Measurements from ENCODE around the gene CORT.

The CORT gene

DNA sequence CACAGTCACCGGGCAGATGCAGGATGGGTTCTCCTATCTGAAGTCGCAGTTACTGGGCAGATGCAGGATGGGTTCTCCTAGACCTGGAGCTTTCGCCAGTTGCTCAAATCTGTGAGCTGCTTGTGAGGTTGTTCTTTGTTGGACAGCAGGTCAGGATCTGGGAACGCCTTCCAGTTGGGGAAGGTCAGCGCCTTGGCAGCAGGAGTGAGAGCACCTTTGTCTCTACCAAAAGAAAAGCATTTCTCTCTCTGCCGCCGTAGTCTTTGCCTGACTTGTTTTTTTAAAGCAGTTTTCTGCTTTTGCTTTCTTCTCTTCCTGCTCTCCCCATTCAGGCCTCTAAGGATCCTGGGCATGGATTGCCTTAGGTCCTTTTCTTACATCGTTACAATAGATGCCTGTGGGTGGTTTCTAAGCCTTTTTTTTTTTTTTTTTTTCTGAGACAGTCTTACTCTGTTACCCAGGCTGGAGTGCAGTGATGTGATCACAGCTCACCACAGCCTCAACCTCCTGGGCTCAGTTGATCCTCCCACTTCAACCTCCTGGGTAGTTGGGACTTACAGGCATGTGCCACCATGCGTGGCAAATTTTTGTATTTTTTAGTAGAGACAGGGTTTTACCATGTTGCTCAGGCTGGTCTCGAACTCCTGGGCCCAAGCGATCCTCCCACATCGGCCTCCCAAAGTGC, 40.6 kb downstream of the CORT start:
- in situ Hi-C loops (cut with MboI; ENCODE audit: low sequenced_read_pairs, unreplicated experiment), result no loop called here
- TF ChIP-seq, protein P1, sequence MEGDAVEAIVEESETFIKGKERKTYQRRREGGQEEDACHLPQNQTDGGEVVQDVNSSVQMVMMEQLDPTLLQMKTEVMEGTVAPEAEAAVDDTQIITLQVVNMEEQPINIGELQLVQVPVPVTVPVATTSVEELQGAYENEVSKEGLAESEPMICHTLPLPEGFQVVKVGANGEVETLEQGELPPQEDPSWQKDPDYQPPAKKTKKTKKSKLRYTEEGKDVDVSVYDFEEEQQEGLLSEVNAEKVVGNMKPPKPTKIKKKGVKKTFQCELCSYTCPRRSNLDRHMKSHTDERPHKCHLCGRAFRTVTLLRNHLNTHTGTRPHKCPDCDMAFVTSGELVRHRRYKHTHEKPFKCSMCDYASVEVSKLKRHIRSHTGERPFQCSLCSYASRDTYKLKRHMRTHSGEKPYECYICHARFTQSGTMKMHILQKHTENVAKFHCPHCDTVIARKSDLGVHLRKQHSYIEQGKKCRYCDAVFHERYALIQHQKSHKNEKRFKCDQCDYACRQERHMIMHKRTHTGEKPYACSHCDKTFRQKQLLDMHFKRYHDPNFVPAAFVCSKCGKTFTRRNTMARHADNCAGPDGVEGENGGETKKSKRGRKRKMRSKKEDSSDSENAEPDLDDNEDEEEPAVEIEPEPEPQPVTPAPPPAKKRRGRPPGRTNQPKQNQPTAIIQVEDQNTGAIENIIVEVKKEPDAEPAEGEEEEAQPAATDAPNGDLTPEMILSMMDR (IDR thresholded peaks at IDR 0.05; ENCODE audit: borderline replicate concordance, control extremely low read depth, extremely low read depth, insufficient read depth, missing control alignments), result no peak
- DNase-seq (ENCODE audit: low spot score), result no peak

DNA sequence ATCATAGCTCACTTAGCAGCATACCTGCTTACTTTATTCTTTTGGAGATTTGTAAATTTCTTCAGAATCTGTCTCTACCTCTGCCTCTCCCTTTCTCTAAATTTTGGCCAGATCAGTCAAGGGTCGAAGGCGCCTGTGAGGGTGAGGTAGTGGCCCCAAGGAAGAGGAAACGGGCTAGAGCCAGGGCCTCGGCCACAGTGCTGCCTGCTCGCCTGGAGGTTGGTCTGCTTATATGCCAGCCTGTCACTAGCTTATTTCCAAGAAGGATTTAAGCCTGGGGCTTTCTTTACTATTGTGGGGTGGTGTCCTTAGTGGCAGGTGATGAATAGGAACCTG, 44.6 kb downstream of the CORT start:
- TF ChIP-seq, protein P1 (IDR thresholded peaks at IDR 0.05; ENCODE audit: borderline replicate concordance, control extremely low read depth, extremely low read depth, insufficient read depth, missing control alignments), result no peak
- in situ Hi-C loops (cut with MboI; ENCODE audit: low sequenced_read_pairs, unreplicated experiment), result no loop called here
- no peak for DNase-seq (ENCODE audit: low spot score)

DNA sequence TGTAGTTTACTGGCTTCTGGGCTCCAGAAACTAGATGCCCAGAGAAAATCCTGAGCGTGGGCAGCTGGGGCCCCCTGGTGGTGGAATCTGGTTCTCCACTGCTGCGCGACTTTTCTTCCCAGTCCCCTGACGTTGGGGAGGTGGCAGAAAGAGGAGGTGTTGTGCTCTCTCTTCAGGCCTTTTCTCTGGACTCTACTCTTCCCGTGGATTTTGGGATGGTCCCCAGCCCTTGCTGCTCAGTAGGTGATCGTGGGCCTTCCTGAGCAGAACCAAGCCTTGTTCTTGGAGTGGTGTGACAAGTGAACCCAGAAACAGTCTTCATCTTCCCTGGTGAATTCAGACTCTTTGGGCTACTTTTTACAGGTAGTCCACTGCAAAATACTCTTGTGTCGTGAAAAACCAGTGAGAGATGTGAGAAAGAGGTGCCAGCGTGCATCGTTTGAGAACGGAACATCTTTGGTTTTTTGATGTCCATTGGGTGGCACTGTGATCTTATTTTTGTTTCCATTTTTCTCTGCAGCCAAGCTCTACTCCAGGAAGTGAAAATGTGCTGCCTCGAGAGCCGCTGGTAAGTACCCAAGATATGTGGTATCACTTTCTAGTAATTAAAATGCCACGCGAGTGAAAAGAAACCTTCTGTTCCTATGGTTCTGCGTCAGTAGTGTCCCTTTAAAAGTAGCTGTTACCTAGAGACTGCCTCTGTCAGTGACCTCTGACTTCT, 45.1 kb downstream of the CORT start:
- TF ChIP-seq, protein P1 (IDR thresholded peaks at IDR 0.05; ENCODE audit: borderline replicate concordance, control extremely low read depth, extremely low read depth, insufficient read depth, missing control alignments), result peak; percentile 85
- DNase-seq (ENCODE audit: low spot score), result peak; percentile 82
- in situ Hi-C loops (cut with MboI; ENCODE audit: low sequenced_read_pairs, unreplicated experiment), result no loop called here

DNA sequence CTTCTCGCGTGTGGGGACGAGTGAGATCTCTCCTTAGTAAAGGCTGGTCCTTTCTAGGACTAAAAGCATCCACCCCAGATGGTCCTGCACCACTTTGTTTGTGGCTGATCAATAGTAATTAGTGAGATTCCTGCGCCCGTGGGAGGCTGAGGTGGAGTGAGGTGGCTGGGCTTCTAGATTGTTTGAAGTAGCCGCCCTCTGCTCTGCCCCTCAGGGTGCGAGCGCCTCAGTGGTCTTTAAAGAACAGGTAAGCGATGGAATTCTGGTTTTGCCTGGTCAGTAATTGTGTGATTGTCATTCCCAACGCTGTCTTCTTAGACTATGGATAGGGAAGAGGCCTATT, 45.6 kb downstream of the CORT start:
- TF ChIP-seq, protein P1 (IDR thresholded peaks at IDR 0.05; ENCODE audit: borderline replicate concordance, control extremely low read depth, extremely low read depth, insufficient read depth, missing control alignments), result no peak
- DNase-seq (ENCODE audit: low spot score), result no peak
- in situ Hi-C loops (cut with MboI; ENCODE audit: low sequenced_read_pairs, unreplicated experiment), result no loop called here

DNA sequence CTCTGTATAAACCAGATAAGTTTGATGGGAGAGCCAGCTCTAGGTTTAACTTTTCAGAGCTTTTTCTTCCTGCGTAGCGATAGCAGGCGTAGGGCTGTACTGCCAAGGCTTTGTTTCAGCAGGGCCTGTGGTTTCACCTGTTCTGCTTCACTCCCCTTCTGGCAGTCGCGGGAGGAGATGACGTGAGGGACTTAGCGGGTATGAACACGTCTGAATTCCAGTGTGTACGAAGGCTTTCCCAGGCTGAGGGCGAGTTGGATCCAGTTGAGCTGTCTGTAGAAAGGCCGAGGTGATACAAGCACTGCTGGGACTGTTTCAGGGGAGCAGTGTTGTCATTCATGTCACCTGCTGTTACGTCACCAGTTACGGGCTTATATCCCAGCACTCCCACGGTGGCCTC, 46.1 kb downstream of the CORT start:
- TF ChIP-seq, protein P1 (IDR thresholded peaks at IDR 0.05; ENCODE audit: borderline replicate concordance, control extremely low read depth, extremely low read depth, insufficient read depth, missing control alignments), result no peak
- DNase-seq (ENCODE audit: low spot score), result no peak
- in situ Hi-C loops (cut with MboI; ENCODE audit: low sequenced_read_pairs, unreplicated experiment), result no loop called here

DNA sequence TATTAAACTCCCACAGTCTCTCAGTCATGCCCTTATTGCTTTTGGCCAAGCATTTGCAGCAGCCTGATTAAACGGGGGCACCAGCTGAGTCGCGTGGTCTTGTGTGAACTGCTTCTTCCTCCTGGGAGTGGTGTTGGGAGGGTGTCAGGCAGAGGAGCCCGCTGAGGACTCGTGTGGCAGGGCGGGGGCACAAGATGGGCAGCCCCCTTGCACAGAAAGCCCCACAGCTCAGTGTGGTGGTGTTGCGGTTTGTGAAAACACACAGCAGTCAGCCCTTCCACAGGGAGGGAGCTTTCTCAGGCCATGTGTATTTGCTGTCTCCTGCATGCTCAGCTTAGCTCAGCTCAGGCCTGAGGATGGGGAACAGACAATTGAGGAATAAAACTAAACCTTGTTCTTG, 47.3 kb downstream of the CORT start:
- no peak for DNase-seq (ENCODE audit: low spot score)
- TF ChIP-seq, protein P1 (IDR thresholded peaks at IDR 0.05; ENCODE audit: borderline replicate concordance, control extremely low read depth, extremely low read depth, insufficient read depth, missing control alignments), result no peak
- in situ Hi-C loops (cut with MboI; ENCODE audit: low sequenced_read_pairs, unreplicated experiment), result no loop called here
